IPS-11a (cell line): ENCODE data around the gene EPC1.
"Not testable (repeated sequence)": the region's sequence is repeated elsewhere in the genome, so short reads cannot be mapped to it uniquely, and the experiment has no call there.

Experiments used
- H3K4me3 ChIP-seq: one replicate; pipeline ENCODE4 v1.5.1; 2013; ENCODE audit warnings: low read depth, low read length, control low read depth

Gene EPC1

GRCh38 chr10:32298075-32298812 is 48.7 kb downstream of the EPC1 start:
- H3K4me3 ChIP-seq = no peak overlapping the region

GRCh38 chr10:32295027-32295426 is 51.9 kb downstream of the EPC1 start:
- no peak overlapping the region for H3K4me3 ChIP-seq

GRCh38 chr10:32293581-32293980 is 53.4 kb downstream of the EPC1 start:
- no peak overlapping the region for H3K4me3 ChIP-seq

- no peak overlapping the region for H3K4me3 ChIP-seq
Measured at GRCh38 chr10:32279795-32280194, 67.2 kb downstream of the EPC1 start.

GRCh38 chr10:32273336-32273735 is 73.6 kb downstream of the EPC1 start:
- H3K4me3 ChIP-seq = no peak overlapping the region

- H3K4me3 ChIP-seq = no peak overlapping the region
Measured at GRCh38 chr10:32271617-32272016, 75.3 kb downstream of the EPC1 start.

- no peak overlapping the region for H3K4me3 ChIP-seq
Measured at GRCh38 chr10:32269343-32270100, 77.4 kb downstream of the EPC1 start.

- no peak overlapping the region for H3K4me3 ChIP-seq
Measured at GRCh38 chr10:32268788-32269187, 78.2 kb downstream of the EPC1 start.

GRCh38 chr10:32266979-32267378 is 80.0 kb downstream of the EPC1 start:
- H3K4me3 ChIP-seq = no peak overlapping the region

GRCh38 chr10:32266566-32266965 is 80.4 kb downstream of the EPC1 start:
- no peak overlapping the region for H3K4me3 ChIP-seq

GRCh38 chr10:32265756-32266155 is 81.2 kb downstream of the EPC1 start:
- no peak overlapping the region for H3K4me3 ChIP-seq

GRCh38 chr10:32263300-32263699 is 83.7 kb downstream of the EPC1 start:
- no peak overlapping the region for H3K4me3 ChIP-seq

- H3K4me3 ChIP-seq = no peak overlapping the region
Measured at GRCh38 chr10:32259551-32259950, 87.4 kb downstream of the EPC1 start.

- no peak overlapping the region for H3K4me3 ChIP-seq
Measured at GRCh38 chr10:32256613-32257437, 90.1 kb downstream of the EPC1 start.

GRCh38 chr10:32253821-32254220 is 93.1 kb downstream of the EPC1 start:
- no peak overlapping the region for H3K4me3 ChIP-seq

- H3K4me3 ChIP-seq = no peak overlapping the region
Measured at GRCh38 chr10:32253276-32253675, 93.7 kb downstream of the EPC1 start.

- H3K4me3 ChIP-seq = not testable (repeated sequence)
Measured at GRCh38 chr10:32250489-32250888, 96.5 kb downstream of the EPC1 start.

- H3K4me3 ChIP-seq = no peak overlapping the region
Measured at GRCh38 chr10:32246685-32247084, 100.3 kb downstream of the EPC1 start.

- no peak overlapping the region for H3K4me3 ChIP-seq
Measured at GRCh38 chr10:32245760-32246159, 101.2 kb downstream of the EPC1 start.

GRCh38 chr10:32244421-32245207 is 102.3 kb downstream of the EPC1 start:
- H3K4me3 ChIP-seq = no peak overlapping the region

- no peak overlapping the region for H3K4me3 ChIP-seq
Measured at GRCh38 chr10:32244011-32244410, 102.9 kb downstream of the EPC1 start.
